Parathyroid adenoma (tissue), 2 donors: ENCODE results near the gene ARMC2.
A peak's percentile ranks its signal among the peaks of the same experiment; 100 is the strongest.

Experiments used
- H2AFZ ChIP-seq: fragments of 300-600 bp; sonication (generic); one replicate; pipeline ENCODE4 v1.7.0; 2017; ENCODE audit warnings: antibody characterized with exemption, mild to moderate bottlenecking
- H3K27ac ChIP-seq: fragments of 300-600 bp; sonication (generic); one replicate; pipeline ENCODE4 v1.7.0; 2017
- H3K27me3 ChIP-seq: fragments of 300-600 bp; sonication (generic); one replicate; pipeline ENCODE4 v1.7.0; 2017; ENCODE audit warnings: low read length; ENCODE audit not compliant: control insufficient read depth, insufficient read depth
- H3K36me3 ChIP-seq: fragments of 300-600 bp; sonication (generic); one replicate; pipeline ENCODE4 v1.7.0; 2017; ENCODE audit warnings: low read length; ENCODE audit not compliant: control insufficient read depth, insufficient read depth
- H3K4me1 ChIP-seq: fragments of 300-600 bp; sonication (generic); one replicate; pipeline ENCODE4 v1.7.0; 2017; ENCODE audit warnings: control low read depth
- H3K4me2 ChIP-seq: fragments of 300-600 bp; sonication (generic); one replicate; pipeline ENCODE4 v1.7.0; 2017; ENCODE audit warnings: low read length
- H3K4me3 ChIP-seq: fragments of 300-600 bp; sonication (generic); one replicate; pipeline ENCODE4 v1.7.0; 2017; ENCODE audit warnings: low read depth, low read length
- H3K79me2 ChIP-seq: fragments of 300-600 bp; sonication (generic); one replicate; pipeline ENCODE4 v1.7.0; 2017; ENCODE audit warnings: control low read depth
- H3K9ac ChIP-seq: fragments of 300-600 bp; sonication (generic); one replicate; pipeline ENCODE4 v1.7.0; 2017; ENCODE audit warnings: mild to moderate bottlenecking
- H3K9me3 ChIP-seq: fragments of 300-600 bp; sonication (generic); one replicate; pipeline ENCODE4 v1.7.0; 2017; ENCODE audit warnings: low read length; ENCODE audit not compliant: control insufficient read depth
- CTCF ChIP-seq: fragments of 300-600 bp; sonication (generic); IDR thresholded peaks from one replicate; pipeline ENCODE4 v1.7.0; 2017; ENCODE audit warnings: antibody characterized with exemption, mild to moderate bottlenecking
- donor health status: primary hyperparathyroidism.

Gene ARMC2

GRCh38 chr6:108937170-108937569, 88.9 kb downstream of the ARMC2 start:
- no peak overlapping the region for H3K9ac ChIP-seq
- peaks cover 16% of the 10 kb centered on the region for H3K4me1 ChIP-seq
- H3K27me3 ChIP-seq, result no peaks in the 10 kb centered on the region
- H3K4me3 ChIP-seq, result no peak overlapping the region
- no peaks in the 10 kb centered on the region for H3K36me3 ChIP-seq
- H3K4me2 ChIP-seq, result no peak overlapping the region
- H3K79me2 ChIP-seq, result no peaks in the 10 kb centered on the region
- no peak for TF ChIP-seq CTCF
- H3K27ac ChIP-seq, result no peak overlapping the region
- peaks cover 2% of the 10 kb centered on the region for H3K9me3 ChIP-seq
- no peak overlapping the region for H2AFZ ChIP-seq

GRCh38 chr6:108940741-108941140, 92.5 kb downstream of the ARMC2 start:
- H3K27ac ChIP-seq, result peak overlapping the region; percentile 44
- peaks cover 2% of the 10 kb centered on the region for H3K9me3 ChIP-seq
- no peaks in the 10 kb centered on the region for H3K79me2 ChIP-seq
- no peak for TF ChIP-seq CTCF
- H3K4me1 ChIP-seq, result peaks cover 38% of the 10 kb centered on the region
- no peaks in the 10 kb centered on the region for H3K36me3 ChIP-seq
- H3K4me3 ChIP-seq, result no peak overlapping the region
- H3K27me3 ChIP-seq, result no peaks in the 10 kb centered on the region
- H2AFZ ChIP-seq, result peak overlapping the region; percentile 64
- no peak overlapping the region for H3K4me2 ChIP-seq
- H3K9ac ChIP-seq, result no peak overlapping the region

GRCh38 chr6:108941281-108941680, 93.1 kb downstream of the ARMC2 start:
- no peaks in the 10 kb centered on the region for H3K27me3 ChIP-seq
- H3K27ac ChIP-seq, result peak overlapping the region; percentile 44
- H3K36me3 ChIP-seq, result no peaks in the 10 kb centered on the region
- H3K79me2 ChIP-seq, result no peaks in the 10 kb centered on the region
- peaks cover 2% of the 10 kb centered on the region for H3K9me3 ChIP-seq
- no peak for TF ChIP-seq CTCF
- H3K4me2 ChIP-seq, result no peak overlapping the region
- H3K9ac ChIP-seq, result no peak overlapping the region
- H3K4me3 ChIP-seq, result no peak overlapping the region
- peaks cover 43% of the 10 kb centered on the region for H3K4me1 ChIP-seq
- peak overlapping the region; percentile 64 for H2AFZ ChIP-seq

- H3K27ac ChIP-seq, result peak overlapping the region; percentile 97
- H3K4me3 ChIP-seq, result no peak overlapping the region
- H3K79me2 ChIP-seq, result no peaks in the 10 kb centered on the region
- no peaks in the 10 kb centered on the region for H3K36me3 ChIP-seq
- no peak overlapping the region for H3K4me2 ChIP-seq
- H3K9me3 ChIP-seq, result peaks cover 2% of the 10 kb centered on the region
- peaks cover 49% of the 10 kb centered on the region for H3K4me1 ChIP-seq
- TF ChIP-seq CTCF, result no peak
- peak overlapping the region; percentile 62 for H2AFZ ChIP-seq
- no peak overlapping the region for H3K9ac ChIP-seq
- no peaks in the 10 kb centered on the region for H3K27me3 ChIP-seq
Observed at GRCh38 chr6:108941859-108942258, 93.6 kb downstream of the ARMC2 start.
